Suprapubic skin (tissue), 4 donors: ENCODE measurements around the gene IFNG. TPM values are rescaled to one million over a fixed set of nuclear protein-coding genes. Genes with fewer than 3 reads are reported as not detected.

Source experiments
- DNase-seq, 2 donors: peaks; one replicate each; pipeline ENCODE4 v3.0.0-alpha.2; 2019; ENCODE audit warnings: low spot score in 2 of 2
- H3K27ac ChIP-seq: fragments of 200-600 bp; sonication (generic); one replicate; pipeline ENCODE4 v1.5.1; 2019
- H3K27me3 ChIP-seq: fragments of 200-600 bp; sonication (generic); one replicate; pipeline ENCODE4 v1.5.1; 2019
- H3K36me3 ChIP-seq: fragments of 200-600 bp; sonication (generic); one replicate; pipeline ENCODE4 v1.5.1; 2019
- H3K4me1 ChIP-seq: fragments of 200-600 bp; sonication (generic); one replicate; pipeline ENCODE4 v1.5.1; 2019
- H3K4me3 ChIP-seq: fragments of 200-600 bp; sonication (generic); one replicate; pipeline ENCODE4 v1.5.1; 2019; ENCODE audit warnings: mild to moderate bottlenecking
- H3K9me3 ChIP-seq: fragments of 200-600 bp; sonication (generic); one replicate; pipeline ENCODE4 v1.5.1; 2019
- CTCF ChIP-seq, 2 donors: fragments of 200-600 bp in 1 of 2; fragments of 450-650 bp in 1 of 2; sonication (generic) in 1 of 2; IDR thresholded peaks; one replicate each; pipeline ENCODE4 v1.5.1; 2016 to 2019; ENCODE audit warnings: antibody characterized with exemption in 2 of 2, mild to moderate bottlenecking in 1 of 2, moderate library complexity in 1 of 2
- EP300 ChIP-seq: sonication (generic); formaldehyde crosslinking; IDR thresholded peaks from one replicate; pipeline ENCODE4 v1.6.1; 2017; ENCODE audit warnings: antibody characterized with exemption
- POLR2A ChIP-seq, 2 donors: fragments of 450-650 bp; IDR thresholded peaks; one replicate each; pipeline ENCODE4 v1.6.1; 2017; ENCODE audit warnings: antibody characterized with exemption in 2 of 2, mild to moderate bottlenecking in 2 of 2, moderate library complexity in 2 of 2
- POLR2AphosphoS5 ChIP-seq, 3 donors: sonication (generic); formaldehyde crosslinking; IDR thresholded peaks; one replicate each; pipeline ENCODE4 v1.6.1; 2017; ENCODE audit warnings: antibody characterized with exemption in 3 of 3
- WGBS: methylation state at CpG from one replicate; pipeline ENCODE4 v1.1.5; 2018; 5-methylcytosine and 5-hydroxymethylcytosine counted together
- total RNA-seq, 4 donors: library from RNA; depleted of rRNA; stranded (reverse); fragments of >200 nt; gene quantifications; one replicate each; pipeline ENCODE4 v1.1.0, GENCODE V29; 2016

Gene IFNG
- total RNA-seq, 4 donors from 2014 or later: not detected

GRCh38 chr12:68156636-68157035 lies 2.9 kb downstream of the IFNG start:
- TF ChIP-seq EP300 (no peak), POLR2A (IDR thresholded peaks at IDR 0.05) (no peak), POLR2AphosphoS5 (IDR thresholded peaks at IDR 0.05) (no peak), CTCF (IDR thresholded peaks at IDR 0.05) (no peak)
- Histone ChIP-seq H3K4me1 (no peaks in the 10 kb centered on the region), H3K27me3 (no peaks in the 10 kb centered on the region), H3K4me3 (no peak overlapping the region), H3K27ac (no peak overlapping the region), H3K36me3 (no peaks in the 10 kb centered on the region), H3K9me3 (no peaks in the 10 kb centered on the region)
- 59% methylated on average over 1 of the region's 1 CpG for WGBS
- no peak for DNase-seq

- DNase-seq: no peak
- Histone ChIP-seq H3K9me3 (no peaks in the 10 kb centered on the region), H3K4me3 (no peak overlapping the region), H3K4me1 (no peaks in the 10 kb centered on the region), H3K27ac (no peak overlapping the region), H3K36me3 (no peaks in the 10 kb centered on the region), H3K27me3 (no peaks in the 10 kb centered on the region)
- TF ChIP-seq POLR2AphosphoS5 (IDR thresholded peaks at IDR 0.05) (no peak), CTCF (IDR thresholded peaks at IDR 0.05) (no peak), POLR2A (IDR thresholded peaks at IDR 0.05) (no peak), EP300 (no peak)
- WGBS: 46% methylated on average over 1 of the region's 1 CpG
These were observed 4.8 kb downstream of the IFNG start for GRCh38 chr12:68154779-68155178.

GRCh38 chr12:68148261-68148951 lies 11.1 kb downstream of the IFNG start:
- no peak for TF ChIP-seq CTCF (IDR thresholded peaks at IDR 0.05)
- TF ChIP-seq POLR2A (IDR thresholded peaks at IDR 0.05): no peak
- no peak for TF ChIP-seq EP300
- no peak for TF ChIP-seq POLR2AphosphoS5 (IDR thresholded peaks at IDR 0.05)
- no peaks in the 10 kb centered on the region for H3K9me3 ChIP-seq
- H3K27ac ChIP-seq: no peak overlapping the region
- no peaks in the 10 kb centered on the region for H3K4me1 ChIP-seq
- H3K36me3 ChIP-seq: no peaks in the 10 kb centered on the region
- no peak overlapping the region for H3K4me3 ChIP-seq
- H3K27me3 ChIP-seq: no peaks in the 10 kb centered on the region
- no peak for DNase-seq
- 79% methylated on average over 7 of the region's 7 CpGs for WGBS

- Histone ChIP-seq H3K4me1 (no peaks in the 10 kb centered on the region), H3K36me3 (no peaks in the 10 kb centered on the region), H3K9me3 (no peaks in the 10 kb centered on the region), H3K27ac (no peak overlapping the region), H3K4me3 (no peak overlapping the region), H3K27me3 (no peaks in the 10 kb centered on the region)
- no peak for DNase-seq
- TF ChIP-seq POLR2A (IDR thresholded peaks at IDR 0.05) (no peak), CTCF (IDR thresholded peaks at IDR 0.05) (no peak), EP300 (no peak), POLR2AphosphoS5 (IDR thresholded peaks at IDR 0.05) (no peak)
These were observed 19.0 kb downstream of the IFNG start for GRCh38 chr12:68140556-68140955.

GRCh38 chr12:68139941-68140340 lies 19.6 kb downstream of the IFNG start:
- no peaks in the 10 kb centered on the region for H3K9me3 ChIP-seq
- no peak overlapping the region for H3K4me3 ChIP-seq
- TF ChIP-seq CTCF (IDR thresholded peaks at IDR 0.05): no peak
- TF ChIP-seq POLR2AphosphoS5 (IDR thresholded peaks at IDR 0.05): no peak
- no peak for TF ChIP-seq EP300
- TF ChIP-seq POLR2A (IDR thresholded peaks at IDR 0.05): no peak
- WGBS: 90% methylated on average over 1 of the region's 1 CpG
- no peak overlapping the region for H3K27ac ChIP-seq
- DNase-seq: no peak
- no peaks in the 10 kb centered on the region for H3K36me3 ChIP-seq
- no peaks in the 10 kb centered on the region for H3K4me1 ChIP-seq
- H3K27me3 ChIP-seq: no peaks in the 10 kb centered on the region
